ACHN (cell line): ENCODE results near the gene MESD.
"Not testable (repeated sequence)": the region's sequence is repeated elsewhere in the genome, so short reads cannot be mapped to it uniquely, and the experiment has no call there.

ENCODE experiments used
- DNase-seq: peaks from one replicate; pipeline ENCODE4 v3.0.0-alpha.2; 2015
- in situ Hi-C: cut with HindIII; loops from 2 replicates; pipeline ENCODE4 v1.10.0; 2017; ENCODE audit warnings: low sequenced_read_pairs, low pct_ligation_motif_present, low pct_unique_long_range_greater_than_20kb

Gene MESD

GRCh38 chr15:80971143-80971542 lies 18.5 kb downstream of the MESD start:
- DNase-seq = no peak
- in situ Hi-C loops = no loop called here

DNA sequence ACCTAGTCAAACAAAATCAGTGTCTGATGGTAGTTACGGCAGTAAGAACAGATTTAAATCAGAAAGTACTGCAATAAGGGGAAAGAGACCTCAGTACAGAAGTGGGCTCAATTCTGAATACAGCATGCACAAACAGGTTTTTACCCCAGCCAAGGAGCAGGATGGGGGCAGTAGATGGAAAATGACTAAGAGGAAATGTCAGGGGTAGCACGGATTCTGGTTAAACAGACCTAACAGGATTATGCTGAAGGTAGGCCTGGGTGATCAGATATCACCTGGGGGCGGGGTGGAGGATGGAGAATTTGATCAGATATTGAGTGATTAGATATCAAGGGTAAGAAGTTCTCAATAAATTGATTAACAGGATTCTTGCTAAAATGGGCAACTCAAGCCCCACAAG lies 19.0 kb downstream of the MESD start:
- no peak for DNase-seq
- in situ Hi-C loops = no loop called here

GRCh38 chr15:80970018-80970657 lies 19.5 kb downstream of the MESD start:
- in situ Hi-C loops = no loop called here
- peak; percentile 54 for DNase-seq

GRCh38 chr15:80969316-80969715 lies 20.3 kb downstream of the MESD start:
- in situ Hi-C loops = no loop called here

GRCh38 chr15:80967991-80968510 lies 21.6 kb downstream of the MESD start:
- DNase-seq = no peak
- in situ Hi-C loops = no loop called here

More at GRCh38 chr15:80969316-80969715, 20.3 kb downstream of the MESD start:
- no peak for DNase-seq

GRCh38 chr15:80967451-80967850 lies 22.2 kb downstream of the MESD start:
- peak; percentile 14 for DNase-seq
- in situ Hi-C loops = no loop called here

DNA sequence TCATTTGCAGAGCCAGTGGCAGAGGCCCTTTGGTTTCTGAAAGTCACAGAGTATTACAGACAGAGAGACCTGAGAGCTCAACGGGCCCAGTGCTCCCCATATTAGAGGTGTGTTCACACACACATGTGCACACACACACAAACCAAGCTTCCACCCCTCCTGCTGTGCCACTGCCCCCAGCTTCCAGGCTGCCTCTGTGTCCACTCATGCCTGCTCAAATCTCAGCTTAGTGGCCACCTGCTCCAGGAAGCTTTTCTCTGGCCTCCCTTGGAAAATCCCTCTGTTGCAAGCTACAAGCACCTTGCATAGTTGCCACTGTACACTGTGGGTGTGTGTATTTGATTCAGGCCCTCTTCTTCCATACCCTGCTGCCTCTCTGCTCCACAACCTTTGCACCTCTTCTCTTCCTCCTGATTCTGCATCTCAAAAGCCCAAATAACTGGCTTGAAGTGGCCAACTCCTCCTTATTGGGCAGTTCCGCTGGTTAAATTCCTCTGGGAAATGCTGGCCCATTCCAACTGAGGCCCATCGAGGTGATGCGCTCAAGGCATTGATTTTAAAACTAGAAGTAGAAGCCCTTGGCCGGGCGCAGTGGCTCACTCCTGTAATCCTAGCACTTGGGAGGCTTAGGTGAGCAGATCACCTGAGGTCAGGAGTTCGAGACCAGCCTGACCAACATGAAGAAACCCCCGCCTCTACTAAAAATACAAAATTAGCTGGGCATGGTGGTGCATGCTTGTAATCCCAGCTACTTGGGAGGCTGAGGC lies 23.0 kb downstream of the MESD start:
- in situ Hi-C loops = no loop called here

GRCh38 chr15:80965454-80965853 lies 24.2 kb downstream of the MESD start:
- DNase-seq, in situ Hi-C loops: not testable (repeated sequence)

More for the DNA sequence above, 23.0 kb downstream of the MESD start:
- no peak for DNase-seq

GRCh38 chr15:80958818-80959495 lies 30.7 kb downstream of the MESD start:
- in situ Hi-C loops = no loop called here
- no peak for DNase-seq

GRCh38 chr15:80957976-80958375 lies 31.6 kb downstream of the MESD start:
- in situ Hi-C loops = no loop called here
- no peak for DNase-seq

DNA sequence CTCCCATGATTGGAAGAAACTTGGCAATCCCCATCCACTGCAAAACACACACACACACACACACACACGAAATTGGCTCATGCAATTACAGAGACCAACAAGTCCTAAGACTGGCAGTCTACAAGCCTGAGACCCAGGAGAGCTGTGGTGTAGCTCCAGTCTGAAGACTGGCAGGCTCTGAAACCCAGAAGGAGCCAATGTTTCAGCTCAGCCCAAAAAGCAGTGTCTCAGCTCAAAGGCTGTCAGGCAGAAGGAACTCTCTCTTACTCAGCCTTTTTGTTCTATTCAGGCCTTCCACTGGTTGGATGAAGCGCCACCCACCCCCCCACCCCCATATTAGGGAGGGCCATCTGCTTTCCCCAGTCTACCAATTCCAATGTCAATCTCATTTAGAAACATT lies 32.1 kb downstream of the MESD start:
- in situ Hi-C loops = no loop called here
- no peak for DNase-seq

DNA sequence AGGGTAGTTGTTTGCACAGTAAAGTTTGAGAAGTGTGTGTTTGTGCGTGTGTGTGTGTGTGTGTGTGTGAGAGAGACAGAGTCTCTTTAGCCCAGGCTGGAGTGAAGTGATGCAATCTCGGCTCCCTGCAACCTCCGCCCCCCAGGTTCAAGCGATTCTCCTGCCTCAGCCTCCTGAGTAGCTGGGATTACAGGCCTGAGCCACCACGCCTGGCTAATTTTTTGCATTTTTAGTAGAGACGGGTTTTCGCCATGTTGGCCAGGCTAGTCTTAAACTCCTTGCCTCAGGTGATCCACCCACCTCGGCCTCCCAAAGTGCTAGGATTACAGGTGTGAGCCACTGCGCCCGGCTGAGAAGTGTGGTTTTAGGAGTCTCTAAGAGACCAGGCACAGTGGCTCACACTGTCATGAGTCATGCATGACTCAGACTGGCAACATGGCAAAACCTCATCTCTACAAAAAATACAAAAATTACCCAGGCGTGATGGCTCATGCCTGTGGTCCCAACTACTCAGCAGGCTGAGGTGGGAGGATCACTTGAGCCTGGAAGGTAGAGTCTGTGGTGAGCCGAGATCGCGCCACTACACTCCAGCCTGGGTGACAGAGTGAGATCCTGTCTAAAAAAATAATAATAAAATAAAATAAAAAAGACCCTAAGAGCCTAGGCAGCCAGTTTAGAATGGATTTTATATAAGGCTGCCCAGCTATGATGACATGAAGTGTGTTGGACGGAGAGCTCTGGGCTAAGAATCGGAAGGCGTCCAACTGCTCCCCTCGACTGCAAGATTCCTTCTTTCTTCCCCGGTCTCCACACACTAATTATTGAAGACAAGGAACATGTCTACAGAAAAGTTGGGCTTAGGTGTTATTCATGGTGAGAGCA lies 33.8 kb downstream of the MESD start:
- DNase-seq = peak; percentile 92
- in situ Hi-C loops = not testable (repeated sequence)

DNA sequence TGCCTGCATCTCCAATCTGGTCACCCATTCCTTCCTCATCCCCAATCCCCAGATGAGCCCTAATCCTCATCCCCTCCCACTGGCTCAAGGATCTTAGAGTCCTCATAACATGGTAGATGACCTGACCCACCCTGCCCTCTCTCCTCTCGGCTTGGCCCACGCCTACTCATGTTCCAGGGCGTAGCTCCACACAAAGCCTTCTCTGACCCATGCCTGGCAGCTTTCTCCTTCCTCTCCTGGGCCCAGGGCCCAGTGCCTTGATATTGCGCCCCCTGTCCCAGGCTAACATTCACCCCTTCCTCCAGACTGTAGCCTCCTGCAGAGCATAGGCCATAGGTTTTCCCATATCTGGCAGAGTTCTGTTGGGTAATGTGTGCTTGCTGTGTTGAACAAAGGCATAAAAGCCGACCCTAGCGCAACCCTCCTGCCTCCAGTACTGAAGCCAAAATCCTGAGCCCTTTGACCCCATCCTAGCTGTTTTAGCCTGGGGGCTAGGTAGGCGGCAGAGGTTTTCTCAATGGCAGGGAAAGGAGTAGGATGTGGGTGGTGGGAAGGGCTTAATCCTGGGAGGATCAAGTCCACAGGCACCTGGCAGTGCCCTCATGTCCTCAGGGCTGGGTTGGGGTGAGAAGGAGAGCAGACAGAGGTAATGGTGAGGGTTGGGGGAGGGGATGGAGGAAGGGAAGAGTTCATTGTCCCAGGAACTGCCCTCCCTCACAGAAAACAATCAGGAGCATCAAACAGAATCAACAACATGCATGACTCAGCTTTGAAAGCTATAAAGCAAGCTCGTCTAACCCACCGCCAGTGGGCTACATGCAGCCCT lies 35.5 kb downstream of the MESD start:
- in situ Hi-C loops = no loop called here
- DNase-seq = no peak

DNA sequence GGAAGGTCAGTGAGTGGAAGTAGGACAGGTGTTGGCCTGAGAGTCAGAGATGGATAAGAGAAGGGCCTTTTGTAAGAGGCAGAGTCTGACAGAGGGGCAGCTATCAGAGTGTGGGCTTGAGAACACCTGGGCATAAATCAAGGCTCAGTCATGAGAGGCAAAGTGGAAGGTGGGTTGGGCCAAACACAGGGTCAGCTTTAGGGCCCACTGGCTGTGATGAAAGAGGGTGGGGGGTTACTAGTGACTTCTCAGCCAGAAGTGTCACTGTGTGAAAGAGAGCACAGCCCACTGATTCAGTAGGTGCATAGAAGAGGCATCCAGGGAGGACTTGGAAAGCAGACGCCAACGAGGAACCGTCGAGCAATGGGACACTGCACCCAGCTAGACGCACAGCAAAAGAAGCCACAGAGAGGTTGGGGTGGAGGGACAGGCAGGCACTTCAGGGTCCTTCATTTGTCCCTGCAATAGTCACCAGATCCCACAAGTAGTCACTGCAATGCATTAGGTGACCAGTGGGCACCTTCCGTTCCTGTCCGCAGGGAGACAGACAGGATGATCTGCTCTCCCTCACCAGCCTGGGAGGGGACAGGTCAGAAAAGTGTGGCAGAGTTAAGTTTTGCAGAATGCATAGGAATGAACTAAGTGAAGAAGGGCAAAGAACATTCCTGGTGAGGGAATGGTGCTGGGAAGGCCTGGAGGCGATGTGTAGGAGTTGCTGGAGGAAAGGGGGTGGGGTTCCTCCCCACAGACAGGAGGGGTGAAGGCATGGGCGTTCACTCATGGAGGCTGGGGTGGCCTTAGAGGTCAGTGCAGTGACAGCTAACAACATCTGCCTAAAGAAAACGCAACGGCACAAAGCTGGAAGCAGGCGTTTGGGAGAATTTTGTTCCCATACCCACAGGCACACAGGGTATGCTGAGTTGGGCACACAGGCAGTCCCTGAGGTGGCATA lies 36.3 kb downstream of the MESD start:
- DNase-seq = no peak
- in situ Hi-C loops = no loop called here

DNA sequence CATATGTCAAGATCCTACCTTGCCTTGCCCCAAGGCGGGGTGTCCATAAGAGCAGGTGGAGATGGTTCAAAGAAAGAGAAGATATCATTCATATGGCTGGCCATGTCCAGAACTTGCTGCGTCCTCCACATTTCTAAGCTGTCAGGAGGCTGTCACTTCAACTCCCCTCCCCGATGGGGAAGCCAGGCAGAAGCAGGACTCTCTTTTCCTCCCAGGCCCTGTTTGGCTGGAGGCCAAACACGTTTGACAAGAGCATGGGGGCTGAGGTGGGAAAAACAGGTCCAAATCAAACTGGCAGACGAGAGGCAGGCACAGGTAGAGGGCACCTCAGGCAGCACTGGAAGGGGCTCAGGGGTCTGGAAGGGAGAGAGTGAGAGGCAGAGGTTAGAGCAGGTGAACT lies 37.7 kb downstream of the MESD start:
- no peak for DNase-seq
- in situ Hi-C loops = no loop called here

- in situ Hi-C loops = no loop called here
- no peak for DNase-seq
Measured at GRCh38 chr15:80950291-80951078, 39.1 kb downstream of the MESD start.
